Endothelial cell of umbilical vein (primary cell): ENCODE data around the gene CUL9.

Experiments
- EZH2 ChIP-seq: IDR thresholded peaks from 2 replicates; pipeline ENCODE4 v1.6.1; 2012; ENCODE audit warnings: borderline replicate concordance, low read depth, mild to moderate bottlenecking, moderate library complexity, low read length, inconsistent platforms; ENCODE audit not compliant: severe bottlenecking
- FOS ChIP-seq: IDR thresholded peaks from 2 replicates; pipeline ENCODE4 v1.6.1; 2011; ENCODE audit warnings: mild to moderate bottlenecking, low read length, moderate library complexity, borderline replicate concordance; ENCODE audit not compliant: insufficient read depth
- JUN ChIP-seq: IDR thresholded peaks from 2 replicates; pipeline ENCODE4 v1.6.1; 2011; ENCODE audit warnings: borderline replicate concordance, low read depth; ENCODE audit not compliant: insufficient read length, insufficient read depth
- MYC ChIP-seq: IDR thresholded peaks from one replicate; pipeline ENCODE4 v1.6.1; 2011; ENCODE audit warnings: mild to moderate bottlenecking, low read depth, low read length
- POLR2A ChIP-seq: IDR thresholded peaks from 2 replicates; pipeline ENCODE4 v1.6.1; 2012; ENCODE audit warnings: low read depth, mild to moderate bottlenecking, control low read depth, low read length
- POLR2AphosphoS5 ChIP-seq: IDR thresholded peaks from 2 replicates; pipeline ENCODE4 v1.6.1; 2012; ENCODE audit warnings: low read depth, mild to moderate bottlenecking, control low read depth, low read length, moderate library complexity; ENCODE audit not compliant: insufficient read depth
- TF ChIP-seq, protein P1 (sequence below), 2 donors: IDR thresholded peaks; 1 replicate in 1 of 2; 2 replicates in 1 of 2; pipeline ENCODE4 v1.5.1; 2011; ENCODE audit warnings: low read length in 2 of 2, mild to moderate bottlenecking in 2 of 2, moderate library complexity in 2 of 2, control low read depth in 1 of 2, inconsistent platforms in 1 of 2, low read depth in 1 of 2; ENCODE audit not compliant: insufficient read depth in 1 of 2; ENCODE audit errors: extremely low read depth in 1 of 2

DNA sequence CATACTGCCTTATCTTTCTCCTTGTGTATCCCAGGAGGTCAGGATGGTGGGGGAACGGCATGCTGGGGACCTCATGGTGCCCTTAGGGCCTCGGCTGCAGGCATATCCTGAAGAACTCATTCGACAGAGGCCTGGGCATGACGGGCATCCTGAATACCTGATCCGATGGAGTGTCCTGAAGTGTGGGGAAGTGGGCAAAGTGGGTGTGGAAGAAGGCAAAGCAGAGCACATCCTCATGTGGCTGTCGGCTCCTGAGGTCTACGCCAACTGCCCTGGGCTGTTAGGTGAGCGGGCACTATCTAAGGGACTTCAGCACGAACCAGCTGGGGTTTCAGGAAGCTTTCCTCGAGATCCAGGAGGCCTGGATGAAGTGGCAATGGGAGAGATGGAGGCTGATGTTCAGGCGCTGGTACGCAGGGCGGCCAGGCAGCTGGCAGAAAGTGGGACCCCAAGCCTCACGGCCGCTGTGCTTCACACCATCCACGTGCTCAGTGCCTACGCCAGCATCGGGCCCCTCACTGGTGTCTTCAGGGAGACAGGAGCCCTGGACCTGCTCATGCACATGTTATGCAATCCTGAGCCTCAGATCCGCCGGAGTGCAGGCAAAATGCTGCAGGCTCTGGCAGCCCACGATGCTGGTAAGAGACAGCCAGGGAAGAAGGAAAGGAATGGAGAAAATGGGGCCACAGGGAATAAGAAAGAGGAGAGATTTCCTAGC lies 2.4 kb downstream of the CUL9 start:
- TF ChIP-seq POLR2AphosphoS5 = no peak
- TF ChIP-seq, protein P1, sequence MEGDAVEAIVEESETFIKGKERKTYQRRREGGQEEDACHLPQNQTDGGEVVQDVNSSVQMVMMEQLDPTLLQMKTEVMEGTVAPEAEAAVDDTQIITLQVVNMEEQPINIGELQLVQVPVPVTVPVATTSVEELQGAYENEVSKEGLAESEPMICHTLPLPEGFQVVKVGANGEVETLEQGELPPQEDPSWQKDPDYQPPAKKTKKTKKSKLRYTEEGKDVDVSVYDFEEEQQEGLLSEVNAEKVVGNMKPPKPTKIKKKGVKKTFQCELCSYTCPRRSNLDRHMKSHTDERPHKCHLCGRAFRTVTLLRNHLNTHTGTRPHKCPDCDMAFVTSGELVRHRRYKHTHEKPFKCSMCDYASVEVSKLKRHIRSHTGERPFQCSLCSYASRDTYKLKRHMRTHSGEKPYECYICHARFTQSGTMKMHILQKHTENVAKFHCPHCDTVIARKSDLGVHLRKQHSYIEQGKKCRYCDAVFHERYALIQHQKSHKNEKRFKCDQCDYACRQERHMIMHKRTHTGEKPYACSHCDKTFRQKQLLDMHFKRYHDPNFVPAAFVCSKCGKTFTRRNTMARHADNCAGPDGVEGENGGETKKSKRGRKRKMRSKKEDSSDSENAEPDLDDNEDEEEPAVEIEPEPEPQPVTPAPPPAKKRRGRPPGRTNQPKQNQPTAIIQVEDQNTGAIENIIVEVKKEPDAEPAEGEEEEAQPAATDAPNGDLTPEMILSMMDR (IDR thresholded peaks at IDR 0.05; ENCODE audit: extremely low read depth in 1 of 2, insufficient read depth in 1 of 2, low read depth in 1 of 2, low read length in 2 of 2) = no peak
- TF ChIP-seq POLR2A = no peak
- TF ChIP-seq EZH2 = no peak
- TF ChIP-seq MYC = no peak
- no peak for TF ChIP-seq JUN
- TF ChIP-seq FOS = no peak
